PC-3 (cell line): ENCODE results near the gene ACP2. TPM values are rescaled to one million over a fixed set of nuclear protein-coding genes. Genes with fewer than 3 reads are reported as not detected.

Source experiments
- ATAC-seq: fragments of 200-7000 bp; cut with Tn5 transposase; 2 replicates; pipeline ENCODE4 v1.9.1; 2020; ENCODE audit warnings: mild to moderate bottlenecking, moderate library complexity
- BruUV-seq: library from RNA; stranded (reverse); fragments of 400-500 nt; replicated peaks from 2 replicates; lab custom pipeline; 2021; lab: Mats Ljungman, UMichigan
- CTCF ChIA-PET: fragments of 300-600 bp; sonication (Branson Sonifier 250); formaldehyde crosslinking; loops from one replicate; lab custom pipeline; 2022; ENCODE audit warnings: antibody characterized with exemption; lab: Charles Lee
- POLR2A ChIA-PET: fragments of 300-600 bp; sonication (Branson Sonifier 250); formaldehyde crosslinking; loops from one replicate; lab custom pipeline; 2022; ENCODE audit warnings: antibody characterized with exemption; ENCODE audit not compliant: unreplicated experiment; lab: Charles Lee
- DNase-seq: peaks from one replicate; pipeline ENCODE4 v3.0.0-alpha.2; 2015
- H2AFZ ChIP-seq: fragments of 300-600 bp; sonication (generic); 2 replicates; pipeline ENCODE4 v1.6.0; 2016; ENCODE audit warnings: antibody characterized with exemption, low read length
- H3F3A ChIP-seq: fragments of 300-600 bp; sonication (generic); one replicate; pipeline ENCODE4 v1.6.0; 2017; ENCODE audit warnings: antibody characterized with exemption, low read length, control low read depth, mild to moderate bottlenecking; ENCODE audit not compliant: unreplicated experiment
- H3K27ac ChIP-seq: fragments of 300-600 bp; sonication (generic); 2 replicates; pipeline ENCODE4 v1.5.1; 2016; ENCODE audit warnings: mild to moderate bottlenecking, low read length
- H3K27me3 ChIP-seq: fragments of 300-600 bp; sonication (generic); 2 replicates; pipeline ENCODE4 v1.6.1; 2016; ENCODE audit warnings: low read length, mixed read lengths
- H3K36me3 ChIP-seq: fragments of 300-600 bp; sonication (generic); 2 replicates; pipeline ENCODE4 v1.6.1; 2016; ENCODE audit warnings: low read depth, mixed run types, low read length, mixed read lengths
- H3K4me1 ChIP-seq: fragments of 300-600 bp; sonication (generic); 2 replicates; pipeline ENCODE4 v1.5.1; 2016; ENCODE audit warnings: low read length; ENCODE audit not compliant: insufficient read depth
- H3K4me2 ChIP-seq: fragments of 300-600 bp; sonication (generic); 2 replicates; pipeline ENCODE4 v1.6.0; 2016; ENCODE audit warnings: low read length
- H3K4me3 ChIP-seq: fragments of 300-600 bp; sonication (generic); 2 replicates; pipeline ENCODE4 v1.5.1; 2016; ENCODE audit warnings: mild to moderate bottlenecking, low read length, mixed read lengths
- H3K79me2 ChIP-seq: fragments of 300-600 bp; sonication (generic); 2 replicates; pipeline ENCODE4 v1.6.1; 2017; ENCODE audit warnings: low read length, mixed read lengths
- H3K9ac ChIP-seq: fragments of 300-600 bp; sonication (generic); 2 replicates; pipeline ENCODE4 v1.6.0; 2016; ENCODE audit warnings: mild to moderate bottlenecking, low read length
- H3K9me2 ChIP-seq: fragments of 300-600 bp; sonication (generic); replicated peaks from 2 replicates; pipeline ENCODE4 v1.6.1; 2016; ENCODE audit warnings: mixed run types, low read length, mixed read lengths
- H3K9me3 ChIP-seq: fragments of 300-600 bp; sonication (generic); 2 replicates; pipeline ENCODE4 v1.6.1; 2016; ENCODE audit warnings: low read length, mixed read lengths
- H4K20me1 ChIP-seq: fragments of 300-600 bp; sonication (generic); 2 replicates; pipeline ENCODE4 v1.6.1; 2016; ENCODE audit warnings: low read length, mixed read lengths
- CTCF ChIP-seq: fragments of 300-600 bp; sonication (generic); conservative IDR thresholded peaks from 2 replicates; pipeline ENCODE4 v1.5.1; 2017; ENCODE audit warnings: antibody characterized with exemption, low read depth, mild to moderate bottlenecking, low read length
- EZH2 ChIP-seq: fragments of 300-600 bp; sonication (generic); IDR thresholded peaks from one replicate; pipeline ENCODE4 v1.6.1; 2017; ENCODE audit warnings: antibody characterized with exemption, mild to moderate bottlenecking, low read length; ENCODE audit not compliant: unreplicated experiment
- EZH2phosphoT487 ChIP-seq: fragments of 300-600 bp; sonication (generic); IDR thresholded peaks from 2 replicates; pipeline ENCODE4 v1.6.1; 2018; ENCODE audit warnings: mild to moderate bottlenecking, antibody characterized with exemption, low read length, borderline replicate concordance
- intact Hi-C: fragments of 100-400 bp; cut with micrococcal nuclease; formaldehyde crosslinking; loops from 2 replicates; pipeline ENCODE4 v1.9.0; 2023
- total RNA-seq: library from RNA; depleted of rRNA; stranded (reverse); fragments of >200 nt; gene quantifications from 2 replicates; pipeline ENCODE4 v1.2.3, GENCODE V29; 2014

The ACP2 gene
- total RNA-seq, 1 experiment from 2014 or later: 26.6 TPM

GRCh38 chr11:47257517-47258316 is 9.1 kb upstream of the ACP2 start, which contains the start of gene NR1H3:
Gene NR1H3 (plus strand): TSS chr11:47257996. CDS start chr11:47259217, 1,221 bp downstream.
- ChIA-PET CTCF (interaction anchor here (0.7 to 2.4 kb wide), 4 partner anchors 9 to 97 kb away, joined by 5 to 33 read pairs (median 13); partner anchors contain the start of gene ACP2), POLR2A (interaction anchor here (0.6 kb wide), 1 partner anchor 97 kb away, joined by 3 read pairs; no protein-coding TSS in a partner anchor)
- Histone ChIP-seq H3K4me3 (peak within 1 kb of the TSS; percentile 38; the same call in 1 of the 2 replicates), H3K79me2 (no peaks in the 10 kb centered on the region), H3K9ac (peak within 1 kb of the TSS; percentile 40), H3K27ac (peak within 1 kb of the TSS; percentile 62), H3K36me3 (no peaks in the 10 kb centered on the region), H3K27me3 (no peaks in the 10 kb centered on the region), H4K20me1 (no peaks in the 10 kb centered on the region), H3K4me2 (peak within 1 kb of the TSS; percentile 75), H3K9me3 (no peaks in the 10 kb centered on the region), H3F3A (peaks cover 6% of the 10 kb centered on the region), H3K9me2 (no peaks in the 10 kb centered on the region), H2AFZ (peak within 1 kb of the TSS; percentile 74), H3K4me1 (peaks cover 41% of the 10 kb centered on the region)
- ATAC-seq (no peak), DNase-seq (peak; percentile 54)
- intact Hi-C loops: loop anchor here (2.0 to 5.0 kb wide), 2 partner anchors 40 to 97 kb away; no protein-coding TSS in a partner anchor
- no TSS peak for BruUV-seq
- TF ChIP-seq EZH2: no peak
- no peak for TF ChIP-seq EZH2phosphoT487
- peak; percentile 48 for TF ChIP-seq CTCF

- ChIA-PET CTCF (interaction anchor here (0.6 kb wide), 1 partner anchor 8 kb away, joined by 3 read pairs; no protein-coding TSS in a partner anchor), POLR2A (no interaction called here)
- H3K27me3 ChIP-seq: no peaks in the 10 kb centered on the region
- no peak for TF ChIP-seq EZH2
- no peak for TF ChIP-seq EZH2phosphoT487
- TF ChIP-seq CTCF: no peak
- ATAC-seq (no peak), DNase-seq (no peak)
- peaks cover 41% of the 10 kb centered on the region for H3K4me1 ChIP-seq
- no peaks in the 10 kb centered on the region for H3K79me2 ChIP-seq
- H3K4me2 ChIP-seq: peak overlapping the region; percentile 54
- intact Hi-C loops: loop anchor here (5.0 kb wide), 1 partner anchor 40 kb away; no protein-coding TSS in a partner anchor
- H3K27ac ChIP-seq: peak overlapping the region; percentile 62
- peaks cover 6% of the 10 kb centered on the region for H3F3A ChIP-seq
- no peaks in the 10 kb centered on the region for H4K20me1 ChIP-seq
- H2AFZ ChIP-seq: peak overlapping the region; percentile 74
- H3K9me2 ChIP-seq: no peaks in the 10 kb centered on the region
- BruUV-seq: no TSS peak
- peak overlapping the region; percentile 38; the same call in 1 of the 2 replicates for H3K4me3 ChIP-seq
- H3K36me3 ChIP-seq: no peaks in the 10 kb centered on the region
- H3K9me3 ChIP-seq: no peaks in the 10 kb centered on the region
- H3K9ac ChIP-seq: peak overlapping the region; percentile 40
Observed at GRCh38 chr11:47257177-47257516, 8.5 kb upstream of the ACP2 start.
